RWPE2 (cell line): ENCODE results near the gene PDLIM3.

Experiments used
- ATAC-seq: fragments of 200-7000 bp; cut with Tn5 transposase; 3 replicates; pipeline ENCODE4 v1.9.1; 2021; ENCODE audit warnings: low read depth
- DNase-seq: peaks from one replicate; pipeline ENCODE4 v3.0.0-alpha.2; 2020; ENCODE audit warnings: low spot score
- H3K27ac ChIP-seq: fragments of 450-650 bp; 2 replicates; pipeline ENCODE4 v1.5.1; 2017; ENCODE audit warnings: mild to moderate bottlenecking; ENCODE audit not compliant: poor library complexity, severe bottlenecking
- H3K27me3 ChIP-seq: fragments of 250-450 bp; sonication (Bioruptor Pico); 2 replicates; pipeline ENCODE4 v1.5.1; 2021; ENCODE audit warnings: mild to moderate bottlenecking, moderate library complexity; ENCODE audit not compliant: insufficient read depth, poor library complexity, severe bottlenecking
- H3K36me3 ChIP-seq: fragments of 250-450 bp; sonication (Bioruptor Pico); 2 replicates; pipeline ENCODE4 v1.5.1; 2020; ENCODE audit warnings: low read depth, mild to moderate bottlenecking, moderate library complexity
- H3K4me1 ChIP-seq: fragments of 250-450 bp; sonication (Bioruptor Pico); 2 replicates; pipeline ENCODE4 v1.5.1; 2021; ENCODE audit warnings: mild to moderate bottlenecking, moderate library complexity; ENCODE audit not compliant: insufficient read depth, poor library complexity, severe bottlenecking
- H3K4me3 ChIP-seq: fragments of 250-450 bp; sonication (Bioruptor Pico); 2 replicates; pipeline ENCODE4 v1.5.1; 2021; ENCODE audit warnings: mild to moderate bottlenecking, moderate library complexity; ENCODE audit not compliant: severe bottlenecking
- H3K9me3 ChIP-seq: fragments of 250-450 bp; sonication (Bioruptor Pico); 2 replicates; pipeline ENCODE4 v1.5.1; 2021; ENCODE audit warnings: mild to moderate bottlenecking, moderate library complexity; ENCODE audit not compliant: severe bottlenecking
- TF ChIP-seq, protein P1 (sequence below): fragments of 450-650 bp; IDR thresholded peaks from one replicate; pipeline ENCODE4 v1.5.1; 2017; ENCODE audit warnings: mild to moderate bottlenecking, moderate library complexity; ENCODE audit not compliant: poor library complexity, severe bottlenecking

Gene PDLIM3

DNA sequence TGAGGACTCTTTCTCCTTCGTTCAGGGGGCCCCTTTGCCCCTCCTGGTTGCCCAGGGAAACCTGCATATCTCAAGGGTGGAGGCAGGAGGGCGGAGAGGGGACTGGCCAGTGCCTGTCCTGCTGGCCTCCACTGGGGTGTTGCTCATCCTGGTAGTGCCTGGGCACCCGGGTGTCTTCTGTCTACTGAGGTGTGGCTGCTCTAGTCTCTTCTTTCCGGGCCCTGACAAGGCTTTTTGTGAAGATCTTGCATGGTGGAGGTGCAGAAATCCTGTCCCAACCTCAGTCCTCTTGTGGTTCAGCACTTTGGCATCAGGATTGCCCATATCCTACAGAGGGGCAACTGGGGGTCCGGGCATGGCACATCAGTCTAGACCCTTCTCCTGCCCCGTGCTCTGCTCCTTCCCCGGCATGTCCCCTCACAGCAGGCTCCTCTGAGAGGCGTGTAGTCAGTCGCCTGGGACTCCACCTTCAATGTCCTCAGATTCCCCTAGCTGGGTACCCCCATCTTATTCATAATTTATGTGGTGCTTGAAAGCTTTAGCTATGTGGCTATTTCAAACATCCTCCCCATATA is 65.6 kb downstream of the PDLIM3 start:
- no peak overlapping the region for H3K4me3 ChIP-seq
- peaks cover 22% of the 10 kb centered on the region for H3K27me3 ChIP-seq
- TF ChIP-seq, protein P1, sequence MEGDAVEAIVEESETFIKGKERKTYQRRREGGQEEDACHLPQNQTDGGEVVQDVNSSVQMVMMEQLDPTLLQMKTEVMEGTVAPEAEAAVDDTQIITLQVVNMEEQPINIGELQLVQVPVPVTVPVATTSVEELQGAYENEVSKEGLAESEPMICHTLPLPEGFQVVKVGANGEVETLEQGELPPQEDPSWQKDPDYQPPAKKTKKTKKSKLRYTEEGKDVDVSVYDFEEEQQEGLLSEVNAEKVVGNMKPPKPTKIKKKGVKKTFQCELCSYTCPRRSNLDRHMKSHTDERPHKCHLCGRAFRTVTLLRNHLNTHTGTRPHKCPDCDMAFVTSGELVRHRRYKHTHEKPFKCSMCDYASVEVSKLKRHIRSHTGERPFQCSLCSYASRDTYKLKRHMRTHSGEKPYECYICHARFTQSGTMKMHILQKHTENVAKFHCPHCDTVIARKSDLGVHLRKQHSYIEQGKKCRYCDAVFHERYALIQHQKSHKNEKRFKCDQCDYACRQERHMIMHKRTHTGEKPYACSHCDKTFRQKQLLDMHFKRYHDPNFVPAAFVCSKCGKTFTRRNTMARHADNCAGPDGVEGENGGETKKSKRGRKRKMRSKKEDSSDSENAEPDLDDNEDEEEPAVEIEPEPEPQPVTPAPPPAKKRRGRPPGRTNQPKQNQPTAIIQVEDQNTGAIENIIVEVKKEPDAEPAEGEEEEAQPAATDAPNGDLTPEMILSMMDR = no peak
- ATAC-seq (no peak), DNase-seq (no peak)
- H3K27ac ChIP-seq = no peak overlapping the region
- H3K9me3 ChIP-seq = no peaks in the 10 kb centered on the region
- H3K4me1 ChIP-seq = no peaks in the 10 kb centered on the region
- H3K36me3 ChIP-seq = no peaks in the 10 kb centered on the region

DNA sequence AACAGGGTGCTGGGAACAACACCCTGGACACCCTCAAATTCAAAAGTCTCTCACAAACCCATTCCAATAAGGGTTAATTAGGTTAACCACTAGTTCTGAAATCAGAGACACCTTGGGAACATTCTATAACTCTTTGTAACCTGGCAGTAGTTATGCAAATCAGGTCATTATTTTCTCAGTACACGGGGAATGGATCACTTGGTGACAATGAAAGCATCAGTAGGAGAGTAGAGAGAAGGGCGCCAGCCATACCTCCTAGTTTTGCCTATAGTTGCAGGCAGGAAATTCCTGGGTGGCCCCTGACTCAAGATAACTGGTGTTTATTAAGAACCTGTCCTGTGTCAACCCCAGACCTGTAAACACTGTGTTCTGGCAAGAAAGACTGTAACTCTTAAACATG is 66.3 kb downstream of the PDLIM3 start:
- TF ChIP-seq, protein P1 = no peak
- H3K27ac ChIP-seq = no peak overlapping the region
- H3K27me3 ChIP-seq = peaks cover 22% of the 10 kb centered on the region
- H3K4me1 ChIP-seq = no peaks in the 10 kb centered on the region
- H3K4me3 ChIP-seq = no peak overlapping the region
- H3K9me3 ChIP-seq = no peaks in the 10 kb centered on the region
- ATAC-seq (no peak), DNase-seq (no peak)
- H3K36me3 ChIP-seq = no peaks in the 10 kb centered on the region

DNA sequence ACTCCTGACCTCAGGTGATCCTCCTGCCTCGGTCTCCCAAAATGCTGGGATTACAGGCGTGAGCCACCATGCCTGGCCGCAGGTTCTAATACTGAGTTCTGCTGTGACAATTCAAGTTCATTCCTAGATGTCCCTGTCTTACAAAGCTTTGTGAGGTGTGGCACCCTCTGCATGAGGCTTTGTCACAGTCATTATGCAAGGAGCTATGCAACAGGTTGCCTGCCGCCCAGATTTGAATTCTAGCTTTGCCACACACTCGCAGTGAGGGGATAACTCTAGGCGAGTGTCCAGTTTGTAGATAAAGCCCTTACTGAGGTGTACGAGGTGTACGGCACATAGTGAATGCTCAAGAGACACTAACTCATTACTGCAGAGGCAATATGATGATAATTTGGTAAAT is 67.3 kb downstream of the PDLIM3 start:
- H3K9me3 ChIP-seq = no peaks in the 10 kb centered on the region
- ATAC-seq = no peak
- H3K36me3 ChIP-seq = no peaks in the 10 kb centered on the region
- no peak overlapping the region for H3K4me3 ChIP-seq
- H3K4me1 ChIP-seq = no peaks in the 10 kb centered on the region
- no peak overlapping the region for H3K27ac ChIP-seq
- H3K27me3 ChIP-seq = peaks cover 22% of the 10 kb centered on the region
- DNase-seq = no peak
- TF ChIP-seq, protein P1 = no peak

DNA sequence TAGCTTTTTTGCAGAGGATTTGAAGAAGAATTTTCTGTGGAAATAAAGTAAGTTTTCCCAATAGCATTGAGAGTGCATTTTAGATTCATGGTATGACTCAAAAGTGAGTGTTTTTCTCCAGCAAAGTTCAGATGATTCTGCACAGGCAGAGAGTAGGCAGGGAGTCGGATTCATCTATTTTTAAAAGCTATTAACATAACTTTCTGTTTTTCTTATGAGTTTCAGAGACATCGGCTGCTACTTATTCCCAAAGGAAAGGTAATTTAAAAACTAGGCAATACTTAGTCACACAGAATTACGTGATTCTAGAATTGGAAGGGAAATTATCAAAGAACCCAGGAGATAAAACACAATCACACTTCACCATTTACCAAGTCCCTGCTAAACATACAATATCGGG is 68.2 kb downstream of the PDLIM3 start:
- H3K9me3 ChIP-seq = no peaks in the 10 kb centered on the region
- no peak overlapping the region for H3K27ac ChIP-seq
- TF ChIP-seq, protein P1 = no peak
- ATAC-seq = no peak
- H3K27me3 ChIP-seq = peaks cover 22% of the 10 kb centered on the region
- no peak for DNase-seq
- H3K36me3 ChIP-seq = no peaks in the 10 kb centered on the region
- no peaks in the 10 kb centered on the region for H3K4me1 ChIP-seq
- H3K4me3 ChIP-seq = no peak overlapping the region

DNA sequence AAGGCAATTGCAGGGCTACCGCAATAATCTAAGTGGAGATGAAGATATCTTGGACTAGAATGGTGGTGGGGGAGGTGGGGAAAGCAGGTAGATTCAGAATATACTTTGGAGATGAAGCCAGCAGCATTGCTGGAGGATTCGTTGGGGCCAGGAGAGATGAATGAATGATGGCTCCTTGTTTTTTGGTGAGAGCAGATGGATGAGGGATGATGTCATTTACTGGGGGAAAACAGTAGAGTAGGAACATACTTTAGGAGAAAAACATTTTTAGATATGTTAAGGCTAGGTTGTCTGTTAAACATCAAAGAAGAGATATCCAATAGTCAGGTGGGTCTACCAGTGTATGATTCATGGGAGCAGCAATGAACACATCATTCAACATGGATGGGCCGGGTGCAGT is 69.6 kb downstream of the PDLIM3 start:
- Histone ChIP-seq H3K27ac (no peak overlapping the region), H3K4me3 (no peak overlapping the region), H3K4me1 (no peaks in the 10 kb centered on the region), H3K9me3 (no peaks in the 10 kb centered on the region), H3K27me3 (peaks cover 22% of the 10 kb centered on the region), H3K36me3 (no peaks in the 10 kb centered on the region)
- DNase-seq (no peak), ATAC-seq (no peak)
- TF ChIP-seq, protein P1 = no peak
